ENCODE data around the gene IDH2.

GRCh38 chr15:90036806-90037510 is 65.3 kb downstream of the IDH2 start:
- TF ChIP-seq, protein P1, sequence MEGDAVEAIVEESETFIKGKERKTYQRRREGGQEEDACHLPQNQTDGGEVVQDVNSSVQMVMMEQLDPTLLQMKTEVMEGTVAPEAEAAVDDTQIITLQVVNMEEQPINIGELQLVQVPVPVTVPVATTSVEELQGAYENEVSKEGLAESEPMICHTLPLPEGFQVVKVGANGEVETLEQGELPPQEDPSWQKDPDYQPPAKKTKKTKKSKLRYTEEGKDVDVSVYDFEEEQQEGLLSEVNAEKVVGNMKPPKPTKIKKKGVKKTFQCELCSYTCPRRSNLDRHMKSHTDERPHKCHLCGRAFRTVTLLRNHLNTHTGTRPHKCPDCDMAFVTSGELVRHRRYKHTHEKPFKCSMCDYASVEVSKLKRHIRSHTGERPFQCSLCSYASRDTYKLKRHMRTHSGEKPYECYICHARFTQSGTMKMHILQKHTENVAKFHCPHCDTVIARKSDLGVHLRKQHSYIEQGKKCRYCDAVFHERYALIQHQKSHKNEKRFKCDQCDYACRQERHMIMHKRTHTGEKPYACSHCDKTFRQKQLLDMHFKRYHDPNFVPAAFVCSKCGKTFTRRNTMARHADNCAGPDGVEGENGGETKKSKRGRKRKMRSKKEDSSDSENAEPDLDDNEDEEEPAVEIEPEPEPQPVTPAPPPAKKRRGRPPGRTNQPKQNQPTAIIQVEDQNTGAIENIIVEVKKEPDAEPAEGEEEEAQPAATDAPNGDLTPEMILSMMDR (optimal IDR thresholded peaks at IDR 0.05 in 1 of 3, IDR thresholded peaks at IDR 0.05 in 1 of 3, conservative IDR thresholded peaks at IDR 0.05 in 1 of 3; ENCODE audit: extremely low read depth in 1 of 3, insufficient read depth in 2 of 3, low read length in 3 of 3) = no peak
- TF ChIP-seq EZH2 (IDR thresholded peaks at IDR 0.05; ENCODE audit: low read length) = no peak
